Measurements from ENCODE around the gene MRPL1. TPM values are rescaled to one million over a fixed set of nuclear protein-coding genes. Genes with fewer than 3 reads are reported as not detected.

MRPL1 gene
- total and polyA plus RNA-seq, 5 donors from 2014 or later = 31.3 to 36.8 (median 32.4) TPM

- H3K9me3 ChIP-seq (ENCODE audit: control insufficient read depth in 2 of 2, low read length in 2 of 2) = peaks cover 2 to 8% of the 10 kb centered on the region in 2 experiments
- no peak overlapping the region for H3K27ac Mint-ChIP-seq
Measured at GRCh38 chr4:77920371-77920770, 57.7 kb downstream of the MRPL1 start.

DNA sequence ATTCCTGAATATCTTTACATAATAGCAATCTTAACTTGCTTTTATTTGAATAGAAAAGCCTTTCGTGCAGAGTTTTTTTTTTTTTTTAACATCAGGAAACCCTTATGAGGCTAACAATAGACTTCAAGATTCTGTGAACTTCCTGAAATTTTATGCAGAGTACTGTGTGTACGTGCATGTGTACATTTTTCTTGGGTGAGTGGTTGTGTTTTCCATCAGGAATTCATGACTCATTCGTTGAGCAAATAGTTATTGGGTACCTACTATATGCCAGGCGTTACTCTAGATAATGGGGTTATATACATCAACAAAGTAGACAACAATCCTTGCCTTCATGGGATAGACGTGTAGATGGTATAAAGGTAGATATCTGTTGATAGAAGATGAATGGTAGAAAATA, 59.1 kb downstream of the MRPL1 start:
- H3K36me3 ChIP-seq (ENCODE audit: control insufficient read depth, insufficient read depth, low read length) = peaks cover 14% of the 10 kb centered on the region
- Mint-ChIP-seq H3K4me1 (peaks cover 18 to 33% (median 20%) of the 10 kb centered on the region in 4 donors), H3K4me3 (no peak overlapping the region), H3K27ac (no peak overlapping the region), H3K9me3 (peaks cover 0 to 7% (median 3%) of the 10 kb centered on the region in 7 donors), H3K36me3 (peaks cover 45% of the 10 kb centered on the region), H3K27me3 (peaks cover 4% of the 10 kb centered on the region)
- DNase-seq (no peak), ATAC-seq (ENCODE audit: low read depth in 2 of 2) (no peak)
- no peaks in the 10 kb centered on the region for H3K4me1 ChIP-seq (ENCODE audit: control insufficient read depth, insufficient read depth, low read length, poor library complexity, severe bottlenecking)
- H3K27me3 ChIP-seq (ENCODE audit: control insufficient read depth, insufficient read depth, low read length) = no peaks in the 10 kb centered on the region
- H3K27ac ChIP-seq (ENCODE audit: insufficient read depth, low read length, poor library complexity, severe bottlenecking) = no peak overlapping the region
- no peak overlapping the region for H3K4me3 ChIP-seq (ENCODE audit: low read depth, low read length)
- H3K9me3 ChIP-seq (ENCODE audit: control insufficient read depth in 2 of 2, low read length in 2 of 2) = peaks cover 4 to 8% of the 10 kb centered on the region in 2 experiments

More at GRCh38 chr4:77920371-77920770, 57.7 kb downstream of the MRPL1 start:
- peaks cover 4% of the 10 kb centered on the region for H3K27me3 Mint-ChIP-seq
- peaks cover 41% of the 10 kb centered on the region for H3K36me3 Mint-ChIP-seq
- peaks cover 18 to 33% (median 22%) of the 10 kb centered on the region in 4 donors for H3K4me1 Mint-ChIP-seq
- ATAC-seq (ENCODE audit: low read depth in 2 of 2) (no peak), DNase-seq (no peak)
- no peak overlapping the region for H3K4me3 Mint-ChIP-seq
- Histone ChIP-seq H3K27ac (ENCODE audit: insufficient read depth, low read length, poor library complexity, severe bottlenecking) (no peak overlapping the region), H3K4me1 (ENCODE audit: control insufficient read depth, insufficient read depth, low read length, poor library complexity, severe bottlenecking) (no peaks in the 10 kb centered on the region), H3K36me3 (ENCODE audit: control insufficient read depth, insufficient read depth, low read length) (peaks cover 14% of the 10 kb centered on the region), H3K4me3 (ENCODE audit: low read depth, low read length) (no peak overlapping the region), H3K27me3 (ENCODE audit: control insufficient read depth, insufficient read depth, low read length) (no peaks in the 10 kb centered on the region)
- H3K9me3 Mint-ChIP-seq = peaks cover 0 to 7% (median 3%) of the 10 kb centered on the region in 7 donors

- H3K4me3 ChIP-seq (ENCODE audit: low read depth, low read length) = no peak overlapping the region
- H3K9me3 ChIP-seq (ENCODE audit: control insufficient read depth in 2 of 2, low read length in 2 of 2) = peaks cover 4 to 8% of the 10 kb centered on the region in 2 experiments
- H3K4me3 Mint-ChIP-seq = no peak overlapping the region
- no peaks in the 10 kb centered on the region for H3K27me3 ChIP-seq (ENCODE audit: control insufficient read depth, insufficient read depth, low read length)
- H3K4me1 ChIP-seq (ENCODE audit: control insufficient read depth, insufficient read depth, low read length, poor library complexity, severe bottlenecking) = no peaks in the 10 kb centered on the region
- peaks cover 45% of the 10 kb centered on the region for H3K36me3 Mint-ChIP-seq
- peaks cover 13 to 33% (median 20%) of the 10 kb centered on the region in 4 donors for H3K4me1 Mint-ChIP-seq
- ATAC-seq (ENCODE audit: low read depth in 2 of 2) (no peak), DNase-seq (no peak)
- H3K9me3 Mint-ChIP-seq = peaks cover 0 to 7% (median 3%) of the 10 kb centered on the region in 7 donors
- peaks cover 14% of the 10 kb centered on the region for H3K36me3 ChIP-seq (ENCODE audit: control insufficient read depth, insufficient read depth, low read length)
- H3K27me3 Mint-ChIP-seq = peaks cover 4% of the 10 kb centered on the region
- H3K27ac ChIP-seq (ENCODE audit: insufficient read depth, low read length, poor library complexity, severe bottlenecking) = no peak overlapping the region
- H3K27ac Mint-ChIP-seq = no peak overlapping the region
Measured at GRCh38 chr4:77922158-77923094, 59.8 kb downstream of the MRPL1 start.

GRCh38 chr4:77927991-77928925, 65.6 kb downstream of the MRPL1 start:
- peaks cover 31% of the 10 kb centered on the region for H3K36me3 Mint-ChIP-seq
- no peak for DNase-seq
- no peak for ATAC-seq (ENCODE audit: low read depth in 2 of 2)
- H3K9me3 Mint-ChIP-seq = peaks cover 0 to 7% (median 2%) of the 10 kb centered on the region in 7 donors
- no peak overlapping the region for H3K27ac Mint-ChIP-seq
- H3K9me3 ChIP-seq (ENCODE audit: control insufficient read depth in 2 of 2, low read length in 2 of 2) = peaks cover 4 to 8% of the 10 kb centered on the region in 2 experiments
- no peak overlapping the region for H3K27ac ChIP-seq (ENCODE audit: insufficient read depth, low read length, poor library complexity, severe bottlenecking)
- no peak overlapping the region for H3K4me3 Mint-ChIP-seq
- H3K4me1 ChIP-seq (ENCODE audit: control insufficient read depth, insufficient read depth, low read length, poor library complexity, severe bottlenecking) = no peaks in the 10 kb centered on the region
- peaks cover 0 to 5% (median 4%) of the 10 kb centered on the region in 4 donors for H3K4me1 Mint-ChIP-seq
- H3K4me3 ChIP-seq (ENCODE audit: low read depth, low read length) = no peak overlapping the region
- H3K27me3 ChIP-seq (ENCODE audit: control insufficient read depth, insufficient read depth, low read length) = no peaks in the 10 kb centered on the region
- no peaks in the 10 kb centered on the region for H3K27me3 Mint-ChIP-seq
- peaks cover 27% of the 10 kb centered on the region for H3K36me3 ChIP-seq (ENCODE audit: control insufficient read depth, insufficient read depth, low read length)

DNA sequence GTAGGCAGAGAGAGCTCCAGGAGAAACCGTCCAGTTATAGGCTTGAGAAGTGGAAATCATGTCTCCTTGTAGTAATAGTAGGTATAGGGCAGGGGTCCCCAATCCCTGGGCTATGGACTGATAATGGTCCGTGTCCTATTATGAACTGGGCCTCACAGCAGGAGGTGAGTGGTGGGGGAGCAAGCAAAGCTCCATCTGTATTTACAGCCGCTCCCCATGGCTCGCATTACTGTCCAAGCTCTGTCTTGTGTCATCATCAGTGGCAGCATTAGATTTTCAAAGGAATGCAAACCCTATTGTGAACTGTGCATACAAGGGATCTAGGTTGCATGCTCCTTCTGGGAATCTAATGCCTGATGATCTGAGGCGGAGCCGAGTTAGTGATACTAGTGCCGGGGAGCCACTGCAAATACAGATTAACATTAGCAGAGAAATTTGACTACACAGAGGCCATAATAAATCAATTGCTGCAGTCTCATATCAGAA, 67.6 kb downstream of the MRPL1 start:
- DNase-seq (no peak), ATAC-seq (ENCODE audit: low read depth in 2 of 2) (no peak)
- H3K4me1 Mint-ChIP-seq = peaks cover 0 to 4% (median 2%) of the 10 kb centered on the region in 4 donors
- peaks cover 19% of the 10 kb centered on the region for H3K36me3 ChIP-seq (ENCODE audit: control insufficient read depth, insufficient read depth, low read length)
- H3K4me3 Mint-ChIP-seq = no peak overlapping the region
- peaks cover 0 to 4% of the 10 kb centered on the region in 2 experiments for H3K9me3 ChIP-seq (ENCODE audit: control insufficient read depth in 2 of 2, low read length in 2 of 2)
- H3K27me3 Mint-ChIP-seq = no peaks in the 10 kb centered on the region
- H3K27me3 ChIP-seq (ENCODE audit: control insufficient read depth, insufficient read depth, low read length) = no peaks in the 10 kb centered on the region
- H3K4me3 ChIP-seq (ENCODE audit: low read depth, low read length) = no peak overlapping the region
- H3K9me3 Mint-ChIP-seq = peaks cover 0 to 2% (median 0%) of the 10 kb centered on the region in 7 donors
- no peaks in the 10 kb centered on the region for H3K4me1 ChIP-seq (ENCODE audit: control insufficient read depth, insufficient read depth, low read length, poor library complexity, severe bottlenecking)
- H3K36me3 Mint-ChIP-seq = peaks cover 27% of the 10 kb centered on the region
- H3K27ac Mint-ChIP-seq = no peak overlapping the region
- no peak overlapping the region for H3K27ac ChIP-seq (ENCODE audit: insufficient read depth, low read length, poor library complexity, severe bottlenecking)

GRCh38 chr4:77930876-77931275, 68.2 kb downstream of the MRPL1 start:
- H3K4me1 Mint-ChIP-seq = peaks cover 0 to 4% (median 2%) of the 10 kb centered on the region in 4 donors
- H3K4me1 ChIP-seq (ENCODE audit: control insufficient read depth, insufficient read depth, low read length, poor library complexity, severe bottlenecking) = no peaks in the 10 kb centered on the region
- ATAC-seq (ENCODE audit: low read depth in 2 of 2) (no peak), DNase-seq (no peak)
- H3K36me3 ChIP-seq (ENCODE audit: control insufficient read depth, insufficient read depth, low read length) = peaks cover 19% of the 10 kb centered on the region
- H3K27ac ChIP-seq (ENCODE audit: insufficient read depth, low read length, poor library complexity, severe bottlenecking) = no peak overlapping the region
- no peak overlapping the region for H3K4me3 ChIP-seq (ENCODE audit: low read depth, low read length)
- H3K4me3 Mint-ChIP-seq = no peak overlapping the region
- no peaks in the 10 kb centered on the region for H3K9me3 ChIP-seq (ENCODE audit: control insufficient read depth in 2 of 2, low read length in 2 of 2)
- peak overlapping the region in 1 of 3 donors; percentile 50 for H3K27ac Mint-ChIP-seq
- peaks cover 0 to 2% (median 0%) of the 10 kb centered on the region in 7 donors for H3K9me3 Mint-ChIP-seq
- no peaks in the 10 kb centered on the region for H3K27me3 Mint-ChIP-seq
- peaks cover 23% of the 10 kb centered on the region for H3K36me3 Mint-ChIP-seq
- no peaks in the 10 kb centered on the region for H3K27me3 ChIP-seq (ENCODE audit: control insufficient read depth, insufficient read depth, low read length)

DNA sequence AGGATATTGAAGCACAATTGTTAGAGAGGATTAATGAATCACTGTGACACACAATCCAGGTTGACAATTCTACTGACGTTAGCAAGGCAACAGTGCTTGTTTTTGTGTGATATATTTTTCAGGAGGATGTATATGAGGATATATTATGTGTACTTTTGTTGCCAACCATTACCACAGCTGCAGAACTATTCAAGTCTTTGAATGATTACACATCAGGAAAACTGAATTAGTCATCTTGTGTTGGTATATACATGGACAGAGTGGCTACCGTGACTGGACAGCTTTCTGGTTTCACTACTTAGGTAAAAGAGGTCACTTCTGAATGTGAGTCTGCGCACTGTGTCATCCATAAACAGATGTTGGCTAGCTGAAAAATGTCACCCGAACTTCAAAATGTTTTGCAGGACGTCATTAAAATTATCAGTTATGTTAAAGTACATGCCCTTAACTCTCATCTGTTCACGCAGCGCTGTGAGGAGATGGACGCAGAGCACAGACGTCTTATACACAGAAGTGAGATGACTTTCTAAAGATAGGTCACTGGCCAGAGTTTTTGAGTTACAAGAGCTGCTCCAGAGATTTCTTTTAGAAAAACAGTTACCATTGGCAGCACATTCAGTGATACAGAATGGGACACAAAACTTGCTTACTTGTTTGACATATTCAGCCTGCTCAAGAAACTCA, 69.0 kb downstream of the MRPL1 start:
- Mint-ChIP-seq H3K27ac (peak overlapping the region in 1 of 3 donors; percentile 50), H3K9me3 (peaks cover 0 to 2% (median 0%) of the 10 kb centered on the region in 7 donors), H3K4me3 (no peak overlapping the region), H3K36me3 (peaks cover 27% of the 10 kb centered on the region), H3K27me3 (no peaks in the 10 kb centered on the region), H3K4me1 (peaks cover 0 to 4% (median 2%) of the 10 kb centered on the region in 4 donors)
- no peaks in the 10 kb centered on the region for H3K4me1 ChIP-seq (ENCODE audit: control insufficient read depth, insufficient read depth, low read length, poor library complexity, severe bottlenecking)
- H3K4me3 ChIP-seq (ENCODE audit: low read depth, low read length) = no peak overlapping the region
- no peaks in the 10 kb centered on the region for H3K27me3 ChIP-seq (ENCODE audit: control insufficient read depth, insufficient read depth, low read length)
- no peak overlapping the region for H3K27ac ChIP-seq (ENCODE audit: insufficient read depth, low read length, poor library complexity, severe bottlenecking)
- no peaks in the 10 kb centered on the region for H3K9me3 ChIP-seq (ENCODE audit: control insufficient read depth in 2 of 2, low read length in 2 of 2)
- no peak for ATAC-seq (ENCODE audit: low read depth in 2 of 2)
- DNase-seq = no peak
- peaks cover 23% of the 10 kb centered on the region for H3K36me3 ChIP-seq (ENCODE audit: control insufficient read depth, insufficient read depth, low read length)
